Nucleus accumbens (tissue), 56 donors: Measurements from ENCODE around the gene TPM1.
"Not testable (repeated sequence)": the region's sequence is repeated elsewhere in the genome, so short reads cannot be mapped to it uniquely, and the experiment has no call there.

Experiments
- DNase-seq, 56 donors: peaks; one replicate each; lab custom pipeline; 2025; lab: John Stamatoyannopoulos, UW

TPM1 gene

DNA sequence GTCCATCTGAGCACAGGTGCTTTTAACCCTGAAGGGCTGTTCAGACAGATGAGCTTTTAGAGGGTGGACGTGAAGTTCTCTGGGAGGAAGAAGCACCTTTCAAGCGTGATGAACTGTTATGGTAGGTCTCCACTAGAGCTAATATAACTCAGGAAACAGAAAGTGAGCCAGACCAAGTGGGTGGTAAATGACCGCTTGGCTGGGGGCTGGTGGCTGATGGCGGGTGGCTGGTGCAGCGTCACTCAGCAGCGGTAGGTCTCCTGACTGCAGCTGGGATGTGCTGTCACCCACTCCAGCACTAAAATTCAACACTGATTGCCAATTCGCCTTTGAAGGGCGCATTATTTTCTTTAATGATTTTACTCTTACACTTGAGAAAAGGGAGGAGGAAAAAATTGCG, 47.9 kb downstream of the TPM1 start:
- no peak for DNase-seq

DNA sequence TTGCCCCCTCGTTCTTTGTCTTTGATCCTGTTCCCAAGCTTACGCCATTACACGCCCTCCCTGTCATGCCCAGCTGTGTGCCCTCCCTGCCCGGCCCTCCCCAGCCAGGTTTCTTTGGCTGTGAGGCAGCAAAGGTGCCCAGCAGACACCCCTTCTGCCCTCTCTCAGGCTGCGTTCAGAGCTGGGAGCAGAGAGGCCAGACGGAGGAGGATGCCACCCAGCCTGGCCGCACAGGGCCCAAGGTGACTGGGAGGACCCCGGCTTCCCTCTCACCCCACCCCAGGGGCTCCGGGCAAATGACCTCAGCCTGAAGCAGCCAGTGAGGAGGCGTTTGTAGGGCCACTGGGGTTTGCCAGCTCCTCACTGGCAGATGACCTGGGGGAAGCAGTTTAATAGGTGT, 48.3 kb downstream of the TPM1 start:
- no peak for DNase-seq

DNA sequence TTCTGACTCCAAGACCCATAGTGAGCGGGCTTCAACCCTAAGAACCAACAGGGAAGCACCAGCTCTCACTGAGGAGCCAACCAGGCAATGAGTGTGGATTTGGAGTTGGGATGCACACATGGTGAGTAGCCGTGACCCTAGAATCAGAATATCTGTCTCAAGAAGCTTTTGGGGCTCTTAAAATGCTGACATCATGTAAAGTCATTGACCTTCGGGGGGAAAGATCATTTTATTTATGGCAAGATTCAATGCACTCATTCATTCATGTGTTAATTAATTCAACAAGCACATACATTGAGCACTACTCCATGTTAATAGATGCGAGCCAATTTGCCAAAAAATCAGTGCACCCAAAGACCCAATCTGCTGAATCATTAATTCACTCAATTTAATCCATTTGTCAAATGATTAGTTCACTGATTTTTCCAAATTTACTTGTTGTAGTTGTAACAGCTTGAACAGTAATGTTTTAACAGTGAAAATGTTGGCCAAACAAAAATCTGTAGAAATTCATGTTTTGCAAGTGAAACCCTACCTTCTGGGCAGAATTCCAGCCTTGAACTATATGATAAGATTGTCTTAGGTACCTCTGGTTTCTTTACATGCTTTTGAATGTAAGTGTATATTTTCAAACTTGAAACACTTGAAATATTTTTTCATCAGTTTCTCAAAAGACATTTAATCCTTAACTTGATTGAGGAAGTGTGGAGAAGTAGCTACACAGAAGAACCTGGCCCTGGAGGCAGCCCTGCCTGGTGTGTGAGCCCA, 49.3 kb downstream of the TPM1 start:
- DNase-seq: no peak

GRCh38 chr15:63093486-63094205, 51.1 kb downstream of the TPM1 start:
- DNase-seq: peak in 54 of 56 donors; percentile 7 to 88 (median 60)

DNA sequence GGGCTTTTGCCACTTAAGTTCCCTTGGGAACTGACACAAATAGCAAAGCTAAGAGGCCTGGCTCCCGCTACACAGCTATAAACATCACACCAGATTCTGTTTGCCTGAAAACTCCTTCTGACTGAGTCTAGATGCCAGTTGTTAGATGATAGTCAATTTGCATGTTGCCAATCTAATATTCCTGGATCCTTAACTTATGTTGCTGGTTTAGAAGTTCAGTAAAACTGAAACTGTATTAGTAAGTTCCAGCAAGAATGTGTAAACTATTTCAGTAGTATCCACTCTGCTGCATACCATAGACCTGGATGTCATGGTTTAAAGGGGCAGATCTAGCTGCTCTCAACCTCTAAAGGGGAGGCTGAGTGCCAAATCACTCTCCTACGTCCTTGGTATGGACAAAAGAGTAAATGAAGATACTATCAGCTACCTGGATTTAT, 52.0 kb downstream of the TPM1 start:
- DNase-seq: no peak

GRCh38 chr15:63096178-63096577, 53.6 kb downstream of the TPM1 start:
- DNase-seq: no peak

DNA sequence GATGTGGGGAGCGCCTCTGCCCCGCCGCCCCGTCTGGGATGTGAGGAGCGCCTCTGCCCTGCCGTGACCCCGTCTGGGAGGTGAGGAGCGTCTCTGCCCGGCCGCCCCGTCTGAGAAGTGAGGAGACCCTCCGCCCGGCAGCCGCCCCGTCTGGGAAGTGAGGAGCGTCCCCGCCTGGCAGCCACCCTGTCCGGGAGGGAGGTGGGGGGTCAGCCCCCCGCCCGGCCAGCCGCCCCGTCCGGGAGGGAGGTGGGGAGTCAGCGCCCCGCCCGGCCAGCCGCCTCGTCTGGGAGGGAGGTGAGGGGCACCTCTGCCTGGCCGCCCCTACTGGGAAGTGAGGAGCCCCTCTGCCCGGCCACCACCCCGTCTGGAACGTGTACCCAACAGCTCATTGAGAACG, 56.4 kb downstream of the TPM1 start:
- not testable (repeated sequence) for DNase-seq

DNA sequence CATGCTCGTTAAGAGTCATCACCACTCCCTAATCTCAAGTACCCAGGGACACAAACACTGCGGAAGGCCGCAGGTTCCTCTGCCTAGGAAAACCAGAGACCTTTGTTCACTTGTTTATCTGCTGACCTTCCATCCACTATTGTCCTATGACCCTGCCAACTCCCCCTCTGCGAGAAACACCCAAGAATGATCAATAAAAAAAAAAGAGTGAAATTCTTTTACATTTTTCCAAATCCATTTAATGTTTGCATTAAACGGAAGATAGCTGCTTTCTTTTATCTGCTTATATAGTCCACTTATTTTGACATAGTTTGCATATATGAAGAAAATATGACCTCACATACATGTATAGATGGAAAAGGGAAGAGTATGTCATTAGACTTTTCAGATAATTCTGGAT, 57.0 kb downstream of the TPM1 start:
- not testable (repeated sequence) for DNase-seq

- DNase-seq: no peak
Observed at GRCh38 chr15:63103416-63103815, 60.9 kb downstream of the TPM1 start.

DNA sequence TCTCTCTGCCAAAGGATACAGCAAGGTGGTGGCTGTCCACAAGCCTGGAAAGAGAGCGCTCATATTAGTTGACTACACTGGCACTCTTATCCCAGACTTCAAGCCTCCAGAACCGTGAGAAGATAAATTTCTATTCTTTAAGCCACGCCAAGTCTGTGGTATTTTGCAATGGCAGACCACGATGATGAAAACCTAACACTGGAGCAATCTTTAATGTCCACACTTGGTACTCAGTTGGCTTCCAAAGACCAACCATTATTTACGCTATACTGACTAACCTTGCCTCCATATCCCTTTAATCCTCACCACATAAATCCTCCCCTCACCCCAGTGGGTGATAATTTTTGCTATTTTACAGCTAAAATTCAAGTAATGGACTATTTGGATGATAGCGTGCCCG, 62.2 kb downstream of the TPM1 start:
- DNase-seq: no peak

- not testable (repeated sequence) for DNase-seq
Observed at GRCh38 chr15:63105354-63105753, 62.8 kb downstream of the TPM1 start.

DNA sequence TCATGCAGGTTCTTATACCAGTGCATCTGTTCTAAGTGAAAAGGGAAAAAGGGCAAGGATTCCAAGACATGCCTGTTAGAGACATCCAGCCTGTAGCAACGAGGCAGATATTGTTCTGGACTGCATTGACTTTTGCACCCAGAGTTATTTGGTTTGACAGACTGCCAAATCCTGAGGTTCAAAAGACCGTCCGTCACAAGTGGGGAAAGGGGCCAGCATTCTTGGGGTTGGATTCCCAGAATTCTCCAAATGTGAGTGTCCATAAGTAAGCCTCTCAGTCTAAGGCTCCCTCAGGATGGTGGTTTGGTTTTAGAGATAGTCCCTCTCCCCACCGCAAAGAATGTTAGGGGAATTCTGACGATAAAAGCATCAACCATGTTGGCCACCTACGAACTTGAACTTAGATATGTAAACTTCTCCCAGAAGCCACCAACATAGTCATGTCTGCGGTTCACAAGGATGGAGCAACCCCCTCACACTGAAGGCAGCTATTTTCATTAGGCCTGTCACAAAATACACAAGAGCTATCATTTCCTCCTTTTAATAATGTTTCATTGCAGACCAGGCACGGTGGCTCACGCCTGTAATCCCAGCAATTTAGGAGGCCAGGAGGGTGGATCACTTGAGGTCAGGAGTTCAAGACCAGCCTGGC, 65.5 kb downstream of the TPM1 start:
- no peak for DNase-seq

DNA sequence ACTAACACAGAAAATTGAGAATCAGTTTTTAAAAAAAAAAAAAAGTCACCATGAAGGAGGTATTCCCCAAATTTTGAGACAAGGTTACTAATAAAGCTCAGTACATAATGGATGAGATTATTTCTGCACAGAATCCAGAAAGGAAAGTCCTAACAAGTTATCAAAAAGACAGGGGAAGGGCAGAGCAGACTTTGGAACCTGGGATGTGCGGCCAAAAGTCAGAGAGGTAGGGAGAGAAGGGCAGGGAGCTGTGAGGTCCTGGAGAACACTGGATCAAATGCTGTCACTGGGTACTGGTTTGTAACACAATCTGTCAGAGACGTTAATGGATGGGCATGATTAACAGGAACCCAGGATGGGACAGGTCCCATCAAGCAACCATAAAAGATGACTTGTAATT, 67.0 kb downstream of the TPM1 start:
- no peak for DNase-seq

GRCh38 chr15:63109920-63110319, 67.4 kb downstream of the TPM1 start:
- DNase-seq: no peak

- no peak for DNase-seq
Observed at GRCh38 chr15:63110428-63111026, 68.0 kb downstream of the TPM1 start.

DNA sequence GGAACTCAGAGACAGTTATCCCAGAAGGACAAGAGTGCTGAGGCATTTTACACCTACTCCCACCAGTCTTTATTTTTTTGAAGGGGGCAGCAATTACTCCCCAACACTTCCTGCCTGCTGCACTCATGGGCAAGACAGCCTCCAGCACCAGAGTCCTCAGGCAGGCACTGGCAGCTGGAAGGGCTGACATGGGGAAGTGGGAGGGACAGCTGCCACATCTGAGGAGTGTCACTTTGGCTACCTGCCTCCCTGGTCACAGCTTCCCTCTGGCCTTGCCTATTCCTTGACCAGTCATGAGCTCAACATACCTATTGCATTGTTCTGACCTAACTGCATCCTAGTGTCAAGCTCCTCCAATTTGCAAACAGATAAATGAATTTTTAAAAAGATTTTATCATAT, 68.9 kb downstream of the TPM1 start:
- no peak for DNase-seq

GRCh38 chr15:63112871-63113270, 70.3 kb downstream of the TPM1 start:
- DNase-seq: no peak

GRCh38 chr15:63114465-63114864, 71.9 kb downstream of the TPM1 start:
- DNase-seq: no peak
